ENCODE results near the gene SEPTIN11.

Gene SEPTIN11

DNA sequence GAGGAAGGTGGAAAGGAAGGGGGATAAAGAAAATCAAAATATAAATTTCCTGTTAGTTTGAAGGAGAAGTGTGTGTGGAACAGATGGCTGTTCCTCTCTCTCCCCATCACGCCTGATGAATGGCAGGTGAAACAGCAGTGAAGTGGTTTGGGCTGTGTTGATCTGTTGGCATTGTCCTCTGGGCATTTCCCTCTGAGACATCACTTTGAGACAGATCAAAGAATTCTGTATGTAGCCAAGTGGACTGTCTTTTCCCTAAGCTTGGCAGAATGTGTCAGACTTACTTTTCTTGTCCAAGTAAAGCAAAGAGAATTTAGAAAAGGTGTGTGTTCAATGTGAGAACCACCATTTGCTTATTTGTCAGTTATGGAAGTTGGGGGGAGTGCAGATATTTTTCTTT is 47.5 kb downstream of the SEPTIN11 start:
- no peak for DNase-seq (ENCODE audit: low read depth)
- no peak overlapping the region for H3K4me3 ChIP-seq (ENCODE audit: low read depth, low read length)

DNA sequence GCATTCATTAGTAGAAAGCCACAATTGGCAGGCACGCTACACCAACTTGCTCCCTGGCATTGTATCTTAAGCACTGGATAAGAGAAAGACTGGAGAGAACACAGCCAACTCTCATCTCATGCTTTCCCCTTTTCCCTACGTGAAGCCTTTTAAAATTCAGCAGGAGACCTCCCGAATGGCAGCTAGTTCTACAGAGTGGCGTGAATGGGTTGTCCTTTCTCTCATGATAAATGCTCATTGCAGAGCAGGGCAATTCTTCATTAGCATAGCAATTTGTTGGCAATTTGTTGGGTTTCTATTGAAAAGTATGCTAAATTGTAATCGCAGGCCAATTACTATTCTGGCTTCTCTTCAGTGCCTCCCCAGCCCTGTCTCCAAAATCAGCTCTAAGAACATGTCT is 48.0 kb downstream of the SEPTIN11 start:
- DNase-seq (ENCODE audit: low read depth): no peak
- H3K4me3 ChIP-seq (ENCODE audit: low read depth, low read length): no peak overlapping the region

DNA sequence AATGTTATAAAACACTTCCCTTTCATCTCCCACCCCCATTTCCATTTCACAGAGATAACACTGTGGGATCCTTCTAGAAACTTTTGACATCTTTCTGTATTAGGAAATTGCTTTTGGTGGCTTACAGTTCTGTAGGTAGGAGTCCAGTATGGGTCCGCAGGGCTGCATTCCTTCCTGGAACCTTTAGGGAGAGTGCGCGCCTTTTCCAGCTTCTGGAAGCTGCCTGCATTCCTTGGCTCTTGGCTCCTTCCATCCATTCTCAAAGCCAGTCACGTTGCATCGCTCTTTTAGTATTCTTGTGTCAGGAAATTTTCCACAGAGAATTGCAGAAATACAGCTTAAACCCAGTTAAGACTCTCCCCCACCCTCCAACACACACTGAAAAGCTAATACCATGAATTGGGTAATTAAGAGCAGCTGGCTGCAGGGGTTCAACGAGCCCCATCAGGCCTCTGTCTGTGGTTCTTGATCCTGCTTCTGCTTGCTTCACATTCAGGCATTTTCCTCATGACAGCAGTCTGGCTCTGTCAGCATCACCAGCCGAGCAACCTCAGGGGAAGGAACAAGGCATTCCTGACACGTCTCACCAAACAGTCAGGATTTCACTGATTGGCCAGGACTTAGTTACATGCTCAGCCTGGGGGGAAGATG is 48.8 kb downstream of the SEPTIN11 start:
- H3K4me3 ChIP-seq (ENCODE audit: low read depth, low read length): no peak overlapping the region
- DNase-seq (ENCODE audit: low read depth): no peak
